AG04450 (cell line): ENCODE results near the gene IFTAP. TPM values are rescaled to one million over a fixed set of nuclear protein-coding genes. Genes with fewer than 3 reads are reported as not detected.

Experiments used
- CTCF ChIA-PET: fragments of 300-600, 350-600 bp; formaldehyde crosslinking; extraction: SDS; loops from one replicate; lab custom pipeline; 2022; ENCODE audit warnings: antibody characterized with exemption, inconsistent platforms; lab: Charles Lee
- POLR2A ChIA-PET: fragments of 350-600 bp; formaldehyde crosslinking; extraction: SDS; loops from one replicate; lab custom pipeline; 2021; ENCODE audit warnings: antibody characterized with exemption, inconsistent platforms; lab: Yijun Ruan, JAX
- DNase-seq: peaks from one replicate; pipeline ENCODE4 v3.0.0-alpha.2; 2011; ENCODE audit warnings: low read depth, low spot score
- H3K27ac ChIP-seq: one replicate; pipeline ENCODE4 v1.5.1; 2012; ENCODE audit warnings: low read depth, low read length, control low read depth
- H3K27me3 ChIP-seq: one replicate; pipeline ENCODE4 v1.6.0; 2012; ENCODE audit warnings: low read length; ENCODE audit not compliant: control insufficient read depth, insufficient read depth
- H3K4me3 ChIP-seq: 2 replicates; pipeline ENCODE4 v1.5.1; 2011; ENCODE audit warnings: mild to moderate bottlenecking, low read depth, low read length, control low read depth
- H3K9me3 ChIP-seq: 2 replicates; pipeline ENCODE4 v1.5.1; 2012; ENCODE audit warnings: low read length; ENCODE audit not compliant: control insufficient read depth, insufficient read depth
- polyA plus RNA-seq: library from polyadenylated mRNA; depleted of rRNA; stranded (reverse); fragments of >200 nt; gene quantifications from 2 replicates; pipeline ENCODE4 v1.2.3, GENCODE V29; 2011
- TF ChIP-seq, protein P1 (sequence below): IDR thresholded peaks from 2 replicates; pipeline ENCODE4 v1.5.1; 2011; ENCODE audit warnings: low read depth, low read length, control low read depth, inconsistent platforms

Gene IFTAP
- polyA plus RNA-seq, 1 experiment: 56.2 TPM

- Histone ChIP-seq H3K27me3 (no peaks in the 10 kb centered on the region), H3K27ac (no peak overlapping the region), H3K4me3 (no peak overlapping the region), H3K9me3 (no peaks in the 10 kb centered on the region)
- ChIA-PET POLR2A (no interaction called here), CTCF (no interaction called here)
- DNase-seq: no peak
- TF ChIP-seq, protein P1, sequence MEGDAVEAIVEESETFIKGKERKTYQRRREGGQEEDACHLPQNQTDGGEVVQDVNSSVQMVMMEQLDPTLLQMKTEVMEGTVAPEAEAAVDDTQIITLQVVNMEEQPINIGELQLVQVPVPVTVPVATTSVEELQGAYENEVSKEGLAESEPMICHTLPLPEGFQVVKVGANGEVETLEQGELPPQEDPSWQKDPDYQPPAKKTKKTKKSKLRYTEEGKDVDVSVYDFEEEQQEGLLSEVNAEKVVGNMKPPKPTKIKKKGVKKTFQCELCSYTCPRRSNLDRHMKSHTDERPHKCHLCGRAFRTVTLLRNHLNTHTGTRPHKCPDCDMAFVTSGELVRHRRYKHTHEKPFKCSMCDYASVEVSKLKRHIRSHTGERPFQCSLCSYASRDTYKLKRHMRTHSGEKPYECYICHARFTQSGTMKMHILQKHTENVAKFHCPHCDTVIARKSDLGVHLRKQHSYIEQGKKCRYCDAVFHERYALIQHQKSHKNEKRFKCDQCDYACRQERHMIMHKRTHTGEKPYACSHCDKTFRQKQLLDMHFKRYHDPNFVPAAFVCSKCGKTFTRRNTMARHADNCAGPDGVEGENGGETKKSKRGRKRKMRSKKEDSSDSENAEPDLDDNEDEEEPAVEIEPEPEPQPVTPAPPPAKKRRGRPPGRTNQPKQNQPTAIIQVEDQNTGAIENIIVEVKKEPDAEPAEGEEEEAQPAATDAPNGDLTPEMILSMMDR: no peak
These were observed 7.8 kb downstream of the IFTAP start for GRCh38 chr11:36602135-36602534.

DNA sequence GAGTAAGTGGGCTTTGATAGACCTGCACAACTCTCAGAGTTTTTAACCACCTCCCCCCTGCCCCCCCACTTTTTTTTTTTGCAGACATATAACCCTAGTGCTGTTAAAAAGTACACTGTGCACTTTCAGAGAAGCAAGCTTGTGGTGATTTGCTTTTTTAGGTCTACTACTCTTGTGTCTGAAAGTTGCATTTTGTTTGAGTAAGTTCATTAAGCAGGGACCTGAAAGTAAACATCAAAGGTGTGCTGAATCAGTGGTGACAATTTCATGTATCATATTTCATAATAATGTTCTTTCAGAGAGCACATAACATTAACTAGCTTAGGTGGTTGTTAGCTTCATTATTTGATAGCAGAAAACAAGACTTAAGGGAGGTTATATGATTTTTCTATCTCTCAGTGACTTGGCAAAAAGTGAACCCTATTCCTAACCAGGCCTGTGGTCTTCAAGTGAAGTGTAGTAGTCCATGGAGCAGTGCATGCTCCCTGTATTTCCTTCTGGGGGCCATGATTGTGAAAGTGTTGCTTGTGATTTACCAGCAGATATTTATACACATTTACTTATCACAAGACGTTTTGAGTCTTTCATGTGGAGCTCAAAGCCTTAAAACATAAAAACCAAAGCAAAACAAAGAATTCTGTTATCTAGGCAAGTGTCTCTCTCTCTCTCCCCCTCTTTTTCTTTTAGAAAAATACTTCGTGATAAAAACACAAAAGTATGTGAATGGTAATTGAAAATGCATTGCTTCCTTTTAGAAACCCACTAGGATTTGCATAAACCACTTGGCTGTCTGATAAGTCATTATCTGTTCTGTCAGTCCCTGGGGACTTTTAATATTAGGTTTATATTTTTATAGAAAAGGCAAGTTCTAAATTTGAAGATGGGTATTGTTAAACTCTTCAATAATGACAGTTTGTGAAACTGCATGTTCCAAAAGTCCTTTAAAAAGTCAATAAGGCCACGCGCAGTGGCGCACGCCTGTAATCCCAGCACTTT is 11.2 kb downstream of the IFTAP start:
- Histone ChIP-seq H3K27ac (no peak overlapping the region), H3K27me3 (no peaks in the 10 kb centered on the region), H3K4me3 (no peak overlapping the region), H3K9me3 (no peaks in the 10 kb centered on the region)
- TF ChIP-seq, protein P1: no peak
- POLR2A ChIA-PET: no interaction called here
- CTCF ChIA-PET: interaction anchor here (0.6 kb wide), 1 partner anchor 66 kb away, joined by 5 read pairs; no protein-coding TSS in a partner anchor
- DNase-seq: no peak

- Histone ChIP-seq H3K27me3 (no peaks in the 10 kb centered on the region), H3K4me3 (no peak overlapping the region), H3K27ac (no peak overlapping the region), H3K9me3 (no peaks in the 10 kb centered on the region)
- CTCF ChIA-PET: interaction anchor here (0.9 to 2.0 kb wide), 3 partner anchors 13 to 138 kb away, joined by 3 to 10 read pairs (median 5); no protein-coding TSS in a partner anchor
- no peak for DNase-seq
- POLR2A ChIA-PET: no interaction called here
- TF ChIP-seq, protein P1: no peak
These were observed 14.3 kb downstream of the IFTAP start for GRCh38 chr11:36608491-36609199.

GRCh38 chr11:36609383-36609782 is 15.1 kb downstream of the IFTAP start:
- Histone ChIP-seq H3K27ac (no peak overlapping the region), H3K27me3 (no peaks in the 10 kb centered on the region), H3K4me3 (no peak overlapping the region), H3K9me3 (no peaks in the 10 kb centered on the region)
- CTCF ChIA-PET: interaction anchor here (0.9 to 2.0 kb wide), 3 partner anchors 12 to 137 kb away, joined by 3 to 10 read pairs (median 5); no protein-coding TSS in a partner anchor
- TF ChIP-seq, protein P1: no peak
- POLR2A ChIA-PET: no interaction called here
- no peak for DNase-seq
